ENCODE results near the gene CEP295NL. TPM values are rescaled to one million over a fixed set of nuclear protein-coding genes. Genes with fewer than 3 reads are reported as not detected.

The CEP295NL gene
- total and polyA plus RNA-seq, 2 experiments from 2014 or later: 0.21 TPM; not detected in 1

- no peak for TF ChIP-seq CTCF (IDR thresholded peaks at IDR 0.05; ENCODE audit: low read depth, low read length)
- Histone ChIP-seq H3K9me3 (ENCODE audit: low read depth) (no peaks in the 10 kb centered on the region), H3K4me3 (no peak overlapping the region), H3K27me3 (no peaks in the 10 kb centered on the region), H3K27ac (no peak overlapping the region), H3K4me1 (ENCODE audit: low read depth) (no peaks in the 10 kb centered on the region), H3K36me3 (no peaks in the 10 kb centered on the region)
- no peak for DNase-seq (ENCODE audit: low read depth in 1 of 2, low spot score in 1 of 2)
These were observed 26.9 kb downstream of the CEP295NL start for GRCh38 chr17:78876094-78876597.

- Histone ChIP-seq H3K4me1 (ENCODE audit: low read depth) (no peaks in the 10 kb centered on the region), H3K36me3 (no peaks in the 10 kb centered on the region), H3K27me3 (no peaks in the 10 kb centered on the region), H3K9me3 (ENCODE audit: low read depth) (no peaks in the 10 kb centered on the region), H3K27ac (no peak overlapping the region), H3K4me3 (no peak overlapping the region)
- TF ChIP-seq CTCF (IDR thresholded peaks at IDR 0.05; ENCODE audit: low read depth, low read length): no peak
- peak in 1 of 2 donors; percentile 41 for DNase-seq (ENCODE audit: low read depth in 1 of 2, low spot score in 1 of 2)
These were observed 27.5 kb downstream of the CEP295NL start for GRCh38 chr17:78875363-78876093.

- no peaks in the 10 kb centered on the region for H3K27me3 ChIP-seq
- H3K36me3 ChIP-seq: no peaks in the 10 kb centered on the region
- H3K4me1 ChIP-seq (ENCODE audit: low read depth): no peaks in the 10 kb centered on the region
- H3K27ac ChIP-seq: no peak overlapping the region
- H3K4me3 ChIP-seq: no peak overlapping the region
- no peaks in the 10 kb centered on the region for H3K9me3 ChIP-seq (ENCODE audit: low read depth)
- no peak for DNase-seq (ENCODE audit: low read depth in 1 of 2, low spot score in 1 of 2)
- no peak for TF ChIP-seq CTCF (IDR thresholded peaks at IDR 0.05; ENCODE audit: low read depth, low read length)
These were observed 29.3 kb downstream of the CEP295NL start for GRCh38 chr17:78873519-78874340.

- Histone ChIP-seq H3K9me3 (ENCODE audit: low read depth) (no peaks in the 10 kb centered on the region), H3K27me3 (no peaks in the 10 kb centered on the region), H3K4me1 (ENCODE audit: low read depth) (no peaks in the 10 kb centered on the region), H3K36me3 (no peaks in the 10 kb centered on the region), H3K4me3 (no peak overlapping the region), H3K27ac (no peak overlapping the region)
- no peak for TF ChIP-seq CTCF (IDR thresholded peaks at IDR 0.05; ENCODE audit: low read depth, low read length)
- DNase-seq (ENCODE audit: low read depth in 1 of 2, low spot score in 1 of 2): no peak
These were observed 30.5 kb downstream of the CEP295NL start for GRCh38 chr17:78872486-78872885.

GRCh38 chr17:78870621-78871020, 32.4 kb downstream of the CEP295NL start:
- no peak for TF ChIP-seq CTCF (IDR thresholded peaks at IDR 0.05; ENCODE audit: low read depth, low read length)
- H3K27me3 ChIP-seq: no peaks in the 10 kb centered on the region
- H3K4me1 ChIP-seq (ENCODE audit: low read depth): no peaks in the 10 kb centered on the region
- no peaks in the 10 kb centered on the region for H3K9me3 ChIP-seq (ENCODE audit: low read depth)
- H3K27ac ChIP-seq: no peak overlapping the region
- H3K4me3 ChIP-seq: no peak overlapping the region
- no peaks in the 10 kb centered on the region for H3K36me3 ChIP-seq
- DNase-seq (ENCODE audit: low read depth in 1 of 2, low spot score in 1 of 2): no peak
